Measurements from ENCODE around the gene PRPS1. TPM values are rescaled to one million over a fixed set of nuclear protein-coding genes. Genes with fewer than 3 reads are reported as not detected.

Gene PRPS1
- total and polyA plus RNA-seq, 4 donors, result 13.3 to 32.2 (median 26.1) TPM

DNA sequence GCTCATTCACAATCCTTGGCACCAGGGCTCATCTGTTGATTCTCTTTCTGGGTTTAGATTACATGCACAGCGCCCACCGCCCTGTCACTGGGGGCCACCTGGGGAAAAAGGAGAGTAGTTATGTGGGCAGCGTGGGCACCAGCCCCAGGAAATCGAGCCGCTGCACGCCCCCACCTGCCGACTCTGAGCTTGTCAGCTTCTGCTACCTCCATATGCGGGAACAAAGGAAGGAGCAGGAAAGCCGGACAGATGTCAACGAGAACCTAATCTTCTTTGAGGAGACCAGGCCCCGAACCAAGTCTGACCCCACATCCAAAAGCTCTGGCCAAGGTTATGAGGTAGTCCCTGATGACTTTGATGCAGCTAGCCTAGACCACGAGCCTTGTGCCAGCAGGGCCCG lies 31.0 kb upstream of the PRPS1 start:
- H3K36me3 ChIP-seq (ENCODE audit: control insufficient read depth in 4 of 4, insufficient read depth in 3 of 4, low read depth in 1 of 4, low read length in 3 of 4), result no peaks in the 10 kb centered on the region
- WGBS, result 94% methylated on average over 13 of the region's 13 CpGs
- H3K9ac ChIP-seq (ENCODE audit: low read depth in 1 of 2, low read length in 2 of 2), result no peak overlapping the region
- H3K27me3 ChIP-seq (ENCODE audit: control insufficient read depth in 4 of 4, insufficient read depth in 4 of 4, low read length in 3 of 4), result peaks cover 0 to 2% (median 0%) of the 10 kb centered on the region in 4 donors
- no peaks in the 10 kb centered on the region for H3K9me3 ChIP-seq (ENCODE audit: control insufficient read depth in 4 of 4, low read length in 3 of 4)
- TF ChIP-seq RAD21 (IDR thresholded peaks at IDR 0.05) (no peak), EGR1 (IDR thresholded peaks at IDR 0.05; ENCODE audit: low read depth in 2 of 2) (no peak), FOXA2 (IDR thresholded peaks at IDR 0.05) (no peak), MAX (IDR thresholded peaks at IDR 0.05) (no peak)
- H3K4me3 ChIP-seq (ENCODE audit: low read depth in 1 of 3, low read length in 3 of 3), result no peak overlapping the region
- no peak overlapping the region for H3K27ac ChIP-seq (ENCODE audit: low read depth in 1 of 2, low read length in 2 of 2)
- DNase-seq (ENCODE audit: low spot score), result no peak
- no peaks in the 10 kb centered on the region for H3K4me1 ChIP-seq (ENCODE audit: control insufficient read depth in 4 of 4, insufficient read depth in 4 of 4, low read length in 3 of 4)

GRCh38 chrX:107597791-107598190 lies 30.5 kb upstream of the PRPS1 start:
- WGBS, result 90% methylated on average over 10 of the region's 10 CpGs
- Histone ChIP-seq H3K4me1 (ENCODE audit: control insufficient read depth in 4 of 4, insufficient read depth in 4 of 4, low read length in 3 of 4) (no peaks in the 10 kb centered on the region), H3K9me3 (ENCODE audit: control insufficient read depth in 4 of 4, low read length in 3 of 4) (no peaks in the 10 kb centered on the region), H3K27ac (ENCODE audit: low read depth in 1 of 2, low read length in 2 of 2) (no peak overlapping the region), H3K4me3 (ENCODE audit: low read depth in 1 of 3, low read length in 3 of 3) (no peak overlapping the region), H3K36me3 (ENCODE audit: control insufficient read depth in 4 of 4, insufficient read depth in 3 of 4, low read depth in 1 of 4, low read length in 3 of 4) (no peaks in the 10 kb centered on the region), H3K27me3 (ENCODE audit: control insufficient read depth in 4 of 4, insufficient read depth in 4 of 4, low read length in 3 of 4) (peaks cover 0 to 2% (median 0%) of the 10 kb centered on the region in 4 donors), H3K9ac (ENCODE audit: low read depth in 1 of 2, low read length in 2 of 2) (no peak overlapping the region)
- no peak for TF ChIP-seq REST (IDR thresholded peaks at IDR 0.05)
- no peak for TF ChIP-seq HNF4G (IDR thresholded peaks at IDR 0.05)
- TF ChIP-seq FOXA1 (IDR thresholded peaks at IDR 0.05), result no peak
- TF ChIP-seq, protein P1, sequence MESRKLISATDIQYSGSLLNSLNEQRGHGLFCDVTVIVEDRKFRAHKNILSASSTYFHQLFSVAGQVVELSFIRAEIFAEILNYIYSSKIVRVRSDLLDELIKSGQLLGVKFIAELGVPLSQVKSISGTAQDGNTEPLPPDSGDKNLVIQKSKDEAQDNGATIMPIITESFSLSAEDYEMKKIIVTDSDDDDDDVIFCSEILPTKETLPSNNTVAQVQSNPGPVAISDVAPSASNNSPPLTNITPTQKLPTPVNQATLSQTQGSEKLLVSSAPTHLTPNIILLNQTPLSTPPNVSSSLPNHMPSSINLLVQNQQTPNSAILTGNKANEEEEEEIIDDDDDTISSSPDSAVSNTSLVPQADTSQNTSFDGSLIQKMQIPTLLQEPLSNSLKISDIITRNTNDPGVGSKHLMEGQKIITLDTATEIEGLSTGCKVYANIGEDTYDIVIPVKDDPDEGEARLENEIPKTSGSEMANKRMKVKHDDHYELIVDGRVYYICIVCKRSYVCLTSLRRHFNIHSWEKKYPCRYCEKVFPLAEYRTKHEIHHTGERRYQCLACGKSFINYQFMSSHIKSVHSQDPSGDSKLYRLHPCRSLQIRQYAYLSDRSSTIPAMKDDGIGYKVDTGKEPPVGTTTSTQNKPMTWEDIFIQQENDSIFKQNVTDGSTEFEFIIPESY (IDR thresholded peaks at IDR 0.05), result no peak
- no peak for TF ChIP-seq JUND (IDR thresholded peaks at IDR 0.05)
- TF ChIP-seq NR2F2 (IDR thresholded peaks at IDR 0.05), result no peak
- TF ChIP-seq FOXA2 (IDR thresholded peaks at IDR 0.05), result no peak
- TF ChIP-seq HNF4A (conservative IDR thresholded peaks at IDR 0.05), result no peak
- no peak for TF ChIP-seq RAD21 (IDR thresholded peaks at IDR 0.05)
- TF ChIP-seq RXRA (IDR thresholded peaks at IDR 0.05), result no peak
- no peak for TF ChIP-seq EGR1 (IDR thresholded peaks at IDR 0.05; ENCODE audit: low read depth in 2 of 2)
- no peak for TF ChIP-seq SP1 (IDR thresholded peaks at IDR 0.05)
- no peak for TF ChIP-seq YY1 (IDR thresholded peaks at IDR 0.05)
- no peak for TF ChIP-seq GABPA (IDR thresholded peaks at IDR 0.05 in 1 of 2, conservative IDR thresholded peaks at IDR 0.05 in 1 of 2)
- TF ChIP-seq TAF1 (conservative IDR thresholded peaks at IDR 0.05), result no peak
- DNase-seq (ENCODE audit: low spot score), result no peak

Data from liver (tissue), 9 donors.